Suprapubic skin (tissue), 4 donors: ENCODE results near the gene SCFD1. TPM values are rescaled to one million over a fixed set of nuclear protein-coding genes. Genes with fewer than 3 reads are reported as not detected.
"Not testable (repeated sequence)": the region's sequence is repeated elsewhere in the genome, so short reads cannot be mapped to it uniquely, and the experiment has no call there.

Experiments used
- DNase-seq, 2 donors: peaks; one replicate each; pipeline ENCODE4 v3.0.0-alpha.2; 2019; ENCODE audit warnings: low spot score in 2 of 2
- H3K27ac ChIP-seq: fragments of 200-600 bp; sonication (generic); one replicate; pipeline ENCODE4 v1.5.1; 2019
- H3K27me3 ChIP-seq: fragments of 200-600 bp; sonication (generic); one replicate; pipeline ENCODE4 v1.5.1; 2019
- H3K36me3 ChIP-seq: fragments of 200-600 bp; sonication (generic); one replicate; pipeline ENCODE4 v1.5.1; 2019
- H3K4me1 ChIP-seq: fragments of 200-600 bp; sonication (generic); one replicate; pipeline ENCODE4 v1.5.1; 2019
- H3K4me3 ChIP-seq: fragments of 200-600 bp; sonication (generic); one replicate; pipeline ENCODE4 v1.5.1; 2019; ENCODE audit warnings: mild to moderate bottlenecking
- H3K9me3 ChIP-seq: fragments of 200-600 bp; sonication (generic); one replicate; pipeline ENCODE4 v1.5.1; 2019
- EP300 ChIP-seq: sonication (generic); formaldehyde crosslinking; IDR thresholded peaks from one replicate; pipeline ENCODE4 v1.6.1; 2017; ENCODE audit warnings: antibody characterized with exemption
- POLR2A ChIP-seq, 2 donors: fragments of 450-650 bp; IDR thresholded peaks; one replicate each; pipeline ENCODE4 v1.6.1; 2017; ENCODE audit warnings: antibody characterized with exemption in 2 of 2, mild to moderate bottlenecking in 2 of 2, moderate library complexity in 2 of 2
- POLR2AphosphoS5 ChIP-seq, 3 donors: sonication (generic); formaldehyde crosslinking; IDR thresholded peaks; one replicate each; pipeline ENCODE4 v1.6.1; 2017; ENCODE audit warnings: antibody characterized with exemption in 3 of 3
- WGBS: methylation state at CpG from one replicate; pipeline ENCODE4 v1.1.5; 2018; 5-methylcytosine and 5-hydroxymethylcytosine counted together
- total RNA-seq, 4 donors: library from RNA; depleted of rRNA; stranded (reverse); fragments of >200 nt; gene quantifications; one replicate each; pipeline ENCODE4 v1.1.0, GENCODE V29; 2016
- TF ChIP-seq, protein P1 (sequence below), 2 donors: fragments of 200-600 bp in 1 of 2; fragments of 450-650 bp in 1 of 2; sonication (generic) in 1 of 2; IDR thresholded peaks; one replicate each; pipeline ENCODE4 v1.5.1; 2016 to 2019; ENCODE audit warnings: antibody characterized with exemption in 2 of 2, mild to moderate bottlenecking in 1 of 2, moderate library complexity in 1 of 2

Gene SCFD1
- total RNA-seq, 4 donors from 2014 or later, result 26.4 to 84.2 (median 49.9) TPM

DNA sequence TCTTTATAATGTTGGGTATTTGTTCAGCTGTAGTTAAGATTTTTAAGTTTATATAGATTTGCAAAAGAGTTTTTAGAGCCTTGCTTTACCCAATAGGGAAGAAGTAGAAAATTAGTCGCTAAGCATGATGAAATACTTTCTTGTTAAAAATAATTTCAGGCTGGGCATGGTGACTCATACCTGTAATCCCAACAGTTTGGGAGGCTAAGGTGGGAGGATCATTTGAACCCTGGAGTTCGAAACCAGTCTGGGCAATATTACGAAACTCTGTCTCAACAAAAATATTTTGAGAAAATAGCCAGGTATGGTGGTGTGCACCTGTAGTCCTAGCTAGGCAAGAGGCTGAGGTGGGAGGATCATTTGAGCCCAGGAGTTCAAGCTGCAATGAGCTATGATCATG is 18.7 kb upstream of the SCFD1 start:
- H3K36me3 ChIP-seq, result peaks cover 52% of the 10 kb centered on the region
- H3K4me3 ChIP-seq, result no peak overlapping the region
- WGBS, result 97% methylated on average over 3 of the region's 3 CpGs
- TF ChIP-seq, protein P1, sequence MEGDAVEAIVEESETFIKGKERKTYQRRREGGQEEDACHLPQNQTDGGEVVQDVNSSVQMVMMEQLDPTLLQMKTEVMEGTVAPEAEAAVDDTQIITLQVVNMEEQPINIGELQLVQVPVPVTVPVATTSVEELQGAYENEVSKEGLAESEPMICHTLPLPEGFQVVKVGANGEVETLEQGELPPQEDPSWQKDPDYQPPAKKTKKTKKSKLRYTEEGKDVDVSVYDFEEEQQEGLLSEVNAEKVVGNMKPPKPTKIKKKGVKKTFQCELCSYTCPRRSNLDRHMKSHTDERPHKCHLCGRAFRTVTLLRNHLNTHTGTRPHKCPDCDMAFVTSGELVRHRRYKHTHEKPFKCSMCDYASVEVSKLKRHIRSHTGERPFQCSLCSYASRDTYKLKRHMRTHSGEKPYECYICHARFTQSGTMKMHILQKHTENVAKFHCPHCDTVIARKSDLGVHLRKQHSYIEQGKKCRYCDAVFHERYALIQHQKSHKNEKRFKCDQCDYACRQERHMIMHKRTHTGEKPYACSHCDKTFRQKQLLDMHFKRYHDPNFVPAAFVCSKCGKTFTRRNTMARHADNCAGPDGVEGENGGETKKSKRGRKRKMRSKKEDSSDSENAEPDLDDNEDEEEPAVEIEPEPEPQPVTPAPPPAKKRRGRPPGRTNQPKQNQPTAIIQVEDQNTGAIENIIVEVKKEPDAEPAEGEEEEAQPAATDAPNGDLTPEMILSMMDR (IDR thresholded peaks at IDR 0.05), result no peak
- no peak for DNase-seq
- no peak overlapping the region for H3K27ac ChIP-seq
- H3K9me3 ChIP-seq, result no peaks in the 10 kb centered on the region
- no peaks in the 10 kb centered on the region for H3K27me3 ChIP-seq
- H3K4me1 ChIP-seq, result no peaks in the 10 kb centered on the region

DNA sequence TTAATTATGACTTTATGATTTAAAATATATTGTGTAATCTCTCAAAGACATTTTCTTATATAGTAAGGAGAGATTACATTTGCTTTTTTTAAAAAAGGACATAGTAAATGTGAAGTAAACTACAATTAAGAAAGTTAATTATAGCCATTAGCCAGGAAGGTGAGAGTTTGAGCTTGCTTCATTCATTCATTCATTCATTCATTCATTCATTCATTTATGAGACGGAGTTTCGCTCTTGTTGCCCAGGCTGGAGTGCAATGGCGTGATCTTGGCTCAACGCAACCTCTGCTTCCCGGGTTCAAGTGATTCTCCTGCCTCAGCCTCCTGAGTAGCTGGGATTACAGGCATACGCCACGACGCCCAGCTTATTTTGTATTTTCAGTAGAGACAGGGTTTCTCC is 17.4 kb upstream of the SCFD1 start:
- not testable (repeated sequence) for H3K27ac ChIP-seq, H3K4me3 ChIP-seq, H3K9me3 ChIP-seq, DNase-seq, H3K27me3 ChIP-seq, H3K4me1 ChIP-seq
- peaks cover 43% of the 10 kb centered on the region for H3K36me3 ChIP-seq
- 97% methylated on average over 8 of the region's 8 CpGs for WGBS

DNA sequence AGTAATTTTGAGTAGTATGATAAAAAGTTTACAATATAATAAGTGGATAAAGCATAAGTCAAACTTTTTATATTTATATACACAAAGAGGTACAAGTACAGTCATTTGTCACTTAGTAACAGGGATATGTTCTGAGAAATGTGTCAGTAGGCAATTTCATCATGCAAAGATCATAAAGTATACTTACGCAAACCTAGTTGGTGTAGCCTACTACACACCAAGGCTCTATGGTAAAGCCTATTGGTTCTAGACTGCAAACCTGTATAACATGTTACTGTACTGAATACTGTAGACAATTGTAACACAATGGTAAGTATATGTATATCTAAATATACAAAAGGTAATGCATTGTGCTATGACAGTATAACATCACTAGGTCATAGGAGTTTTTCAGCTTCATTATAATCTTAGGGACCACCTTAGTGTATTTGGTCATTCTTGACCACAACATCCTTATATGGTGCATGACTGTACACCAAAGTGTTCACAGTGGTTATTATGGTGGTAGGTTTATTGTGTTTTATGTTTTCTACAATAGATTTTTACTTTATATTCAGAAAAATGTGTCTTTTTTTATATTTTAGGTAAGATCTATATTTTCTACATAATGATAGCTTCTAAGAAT is 14.9 kb upstream of the SCFD1 start:
- TF ChIP-seq, protein P1 (IDR thresholded peaks at IDR 0.05), result no peak
- TF ChIP-seq EP300, result no peak
- no peak for TF ChIP-seq POLR2AphosphoS5 (IDR thresholded peaks at IDR 0.05)
- TF ChIP-seq POLR2A (IDR thresholded peaks at IDR 0.05), result no peak
- no peak overlapping the region for H3K4me3 ChIP-seq
- H3K27me3 ChIP-seq, result no peaks in the 10 kb centered on the region
- 90% methylated on average over 1 of the region's 1 CpG for WGBS
- no peaks in the 10 kb centered on the region for H3K9me3 ChIP-seq
- H3K27ac ChIP-seq, result no peak overlapping the region
- no peaks in the 10 kb centered on the region for H3K4me1 ChIP-seq
- peaks cover 26% of the 10 kb centered on the region for H3K36me3 ChIP-seq
- no peak for DNase-seq

DNA sequence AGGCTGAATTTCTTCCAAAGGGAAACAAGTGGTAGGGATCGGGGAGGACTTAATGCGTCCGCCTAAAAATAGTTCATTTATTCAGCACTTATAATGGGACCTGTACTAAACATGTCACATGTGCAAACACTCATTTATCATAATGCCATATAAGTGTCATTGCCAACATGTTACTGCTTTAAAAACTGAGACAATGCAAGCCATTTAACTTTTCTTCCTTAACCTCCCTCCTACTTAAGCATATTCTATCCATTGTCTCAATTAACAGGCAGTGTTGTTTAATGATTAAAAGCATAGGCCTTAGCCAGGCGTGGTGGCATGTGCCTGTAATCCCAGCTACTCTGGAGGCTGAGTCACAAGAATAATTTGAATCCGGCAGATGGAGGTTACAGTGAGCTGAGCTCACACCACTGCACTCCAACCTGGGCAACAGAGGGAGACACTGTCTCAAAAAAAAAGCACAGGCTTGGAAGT is 13.5 kb upstream of the SCFD1 start:
- 78% methylated on average over 5 of the region's 5 CpGs for WGBS
- H3K27ac ChIP-seq, result no peak overlapping the region
- H3K4me1 ChIP-seq, result no peaks in the 10 kb centered on the region
- TF ChIP-seq, protein P1 (IDR thresholded peaks at IDR 0.05), result no peak
- no peak for TF ChIP-seq POLR2A (IDR thresholded peaks at IDR 0.05)
- TF ChIP-seq EP300, result no peak
- no peak for TF ChIP-seq POLR2AphosphoS5 (IDR thresholded peaks at IDR 0.05)
- no peak overlapping the region for H3K4me3 ChIP-seq
- H3K36me3 ChIP-seq, result peaks cover 18% of the 10 kb centered on the region
- DNase-seq, result no peak
- H3K27me3 ChIP-seq, result no peaks in the 10 kb centered on the region
- H3K9me3 ChIP-seq, result no peaks in the 10 kb centered on the region

DNA sequence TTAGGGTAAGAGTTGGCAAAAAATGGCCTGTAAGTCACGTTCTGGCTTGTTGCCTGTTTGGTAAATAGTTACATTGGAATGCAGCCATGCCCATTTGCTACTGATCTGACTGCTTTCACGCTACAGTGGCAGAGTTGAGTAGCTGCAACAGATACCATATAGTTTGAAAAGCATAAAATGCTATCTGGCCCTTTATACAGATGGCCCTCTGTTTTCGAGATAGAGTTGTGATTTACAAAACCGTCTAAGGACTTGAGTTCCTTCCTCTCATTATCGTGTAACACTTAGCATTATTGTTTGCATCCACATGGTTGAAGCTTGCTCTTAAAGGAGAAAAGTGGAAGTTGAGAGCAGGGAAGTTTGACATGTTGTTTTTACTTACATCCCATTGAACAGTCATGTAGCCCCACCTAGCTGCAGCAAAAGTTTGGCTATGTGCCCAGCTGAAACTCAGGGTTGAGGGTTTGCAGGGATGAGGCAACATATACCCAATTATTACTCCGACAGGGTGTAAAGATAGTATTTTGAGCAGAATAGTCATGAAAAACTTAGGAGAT is 11.3 kb upstream of the SCFD1 start:
- Histone ChIP-seq H3K27ac (no peak overlapping the region), H3K9me3 (no peaks in the 10 kb centered on the region), H3K27me3 (no peaks in the 10 kb centered on the region), H3K4me1 (no peaks in the 10 kb centered on the region), H3K36me3 (peaks cover 13% of the 10 kb centered on the region), H3K4me3 (no peak overlapping the region)
- TF ChIP-seq POLR2A (IDR thresholded peaks at IDR 0.05), result no peak
- 52% methylated on average over 6 of the region's 6 CpGs for WGBS
- no peak for DNase-seq

DNA sequence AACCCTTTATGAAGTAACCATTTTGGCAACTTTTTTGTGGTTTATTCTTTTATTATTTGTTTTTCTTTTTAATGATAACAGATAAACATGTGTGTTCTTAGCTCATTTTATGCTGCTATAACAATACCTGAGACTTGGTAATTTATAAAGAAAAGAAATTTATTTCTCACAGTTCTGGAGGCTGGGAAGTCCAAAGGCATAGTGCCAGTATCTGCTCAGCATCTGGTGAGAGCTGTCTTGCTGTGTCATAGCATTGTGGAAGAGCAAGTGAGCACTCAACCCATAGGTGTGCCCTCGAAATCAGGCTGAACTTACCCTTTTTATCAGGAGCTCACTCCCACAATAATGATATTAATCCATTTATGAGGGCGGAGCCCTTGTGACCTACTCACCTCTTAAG is 8.0 kb upstream of the SCFD1 start:
- TF ChIP-seq POLR2A (IDR thresholded peaks at IDR 0.05), result no peak
- TF ChIP-seq EP300, result no peak
- TF ChIP-seq, protein P1 (IDR thresholded peaks at IDR 0.05), result no peak
- no peak for TF ChIP-seq POLR2AphosphoS5 (IDR thresholded peaks at IDR 0.05)
- H3K4me3 ChIP-seq, result no peak overlapping the region
- no peaks in the 10 kb centered on the region for H3K4me1 ChIP-seq
- H3K9me3 ChIP-seq, result no peaks in the 10 kb centered on the region
- DNase-seq, result no peak
- 100% methylated on average over 2 of the region's 2 CpGs for WGBS
- H3K27me3 ChIP-seq, result no peaks in the 10 kb centered on the region
- no peak overlapping the region for H3K27ac ChIP-seq
- H3K36me3 ChIP-seq, result peaks cover 13% of the 10 kb centered on the region
